Prostate gland (tissue), 2 donors: ENCODE measurements around the gene ADAMTS7. TPM values are rescaled to one million over a fixed set of nuclear protein-coding genes. Genes with fewer than 3 reads are reported as not detected.
"Not testable (repeated sequence)": the region's sequence is repeated elsewhere in the genome, so short reads cannot be mapped to it uniquely, and the experiment has no call there.

Experiments used
- DNase-seq: peaks from one replicate; pipeline ENCODE4 v3.0.0-alpha.2; 2019; ENCODE audit warnings: low spot score
- H3K27ac ChIP-seq, 2 donors: fragments of 200-600 bp; sonication (generic); 2 replicates each; pipeline ENCODE4 v1.5.1; 2017 to 2019
- H3K27me3 ChIP-seq: fragments of 200-600 bp; sonication (generic); replicated peaks from 2 replicates; pipeline ENCODE4 v1.5.1; 2019; ENCODE audit not compliant: insufficient read depth
- H3K36me3 ChIP-seq, 2 donors: fragments of 200-600 bp; sonication (generic); 1 replicate in 1 of 2; 2 replicates in 1 of 2; pipeline versions ENCODE4 v1.5.1 to v1.8.1; 2017 to 2019
- H3K4me1 ChIP-seq: fragments of 200-600 bp; sonication (generic); replicated peaks from 2 replicates; pipeline ENCODE4 v1.5.1; 2019
- H3K4me3 ChIP-seq, 2 donors: fragments of 200-600 bp; sonication (generic); 2 replicates each; pipeline ENCODE4 v1.5.1; 2017 to 2019
- H3K9me3 ChIP-seq: fragments of 200-600 bp; sonication (generic); 2 replicates; pipeline ENCODE4 v1.5.1; 2017
- POLR2A ChIP-seq: fragments of 450-650 bp; IDR thresholded peaks from one replicate; pipeline ENCODE4 v1.6.1; 2016; ENCODE audit warnings: antibody characterized with exemption, mild to moderate bottlenecking
- POLR2AphosphoS5 ChIP-seq: sonication (generic); formaldehyde crosslinking; IDR thresholded peaks from one replicate; pipeline ENCODE4 v1.6.1; 2017; ENCODE audit warnings: antibody characterized with exemption
- WGBS: methylation state at CpG from one replicate; pipeline ENCODE4 v1.1.5; 2018; 5-methylcytosine and 5-hydroxymethylcytosine counted together
- intact Hi-C: fragments of 100-400 bp; cut with DNase I; formaldehyde crosslinking; loops from one replicate; pipeline ENCODE4 v1.14.2; 2022
- total RNA-seq, 2 donors: library from RNA; depleted of rRNA; stranded (reverse); fragments of >200 nt; gene quantifications; one replicate each; pipeline ENCODE4 v1.1.0, GENCODE V29; 2016
- TF ChIP-seq, protein P1 (sequence below), 4 experiments: fragments of 200-600 bp in 2 of 4; fragments of 450-650 bp in 2 of 4; sonication (generic) in 2 of 4; IDR thresholded peaks; 1 replicate in 3 of 4; 2 replicates in 1 of 4; pipeline ENCODE4 v1.5.1; 2016 to 2019; ENCODE audit warnings: antibody characterized with exemption in 4 of 4, mild to moderate bottlenecking in 2 of 4, moderate library complexity in 2 of 4

ADAMTS7 gene
- total RNA-seq, 2 donors from 2014 or later = 1.6 to 7.8 TPM

- no peak overlapping the region for H3K27ac ChIP-seq
- no peaks in the 10 kb centered on the region for H3K27me3 ChIP-seq
- no peaks in the 10 kb centered on the region for H3K36me3 ChIP-seq
- 94% methylated on average over 21 of the region's 21 CpGs for WGBS
- no peaks in the 10 kb centered on the region for H3K9me3 ChIP-seq
- no peak for DNase-seq
- H3K4me3 ChIP-seq = no peak overlapping the region
- TF ChIP-seq, protein P1, sequence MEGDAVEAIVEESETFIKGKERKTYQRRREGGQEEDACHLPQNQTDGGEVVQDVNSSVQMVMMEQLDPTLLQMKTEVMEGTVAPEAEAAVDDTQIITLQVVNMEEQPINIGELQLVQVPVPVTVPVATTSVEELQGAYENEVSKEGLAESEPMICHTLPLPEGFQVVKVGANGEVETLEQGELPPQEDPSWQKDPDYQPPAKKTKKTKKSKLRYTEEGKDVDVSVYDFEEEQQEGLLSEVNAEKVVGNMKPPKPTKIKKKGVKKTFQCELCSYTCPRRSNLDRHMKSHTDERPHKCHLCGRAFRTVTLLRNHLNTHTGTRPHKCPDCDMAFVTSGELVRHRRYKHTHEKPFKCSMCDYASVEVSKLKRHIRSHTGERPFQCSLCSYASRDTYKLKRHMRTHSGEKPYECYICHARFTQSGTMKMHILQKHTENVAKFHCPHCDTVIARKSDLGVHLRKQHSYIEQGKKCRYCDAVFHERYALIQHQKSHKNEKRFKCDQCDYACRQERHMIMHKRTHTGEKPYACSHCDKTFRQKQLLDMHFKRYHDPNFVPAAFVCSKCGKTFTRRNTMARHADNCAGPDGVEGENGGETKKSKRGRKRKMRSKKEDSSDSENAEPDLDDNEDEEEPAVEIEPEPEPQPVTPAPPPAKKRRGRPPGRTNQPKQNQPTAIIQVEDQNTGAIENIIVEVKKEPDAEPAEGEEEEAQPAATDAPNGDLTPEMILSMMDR (IDR thresholded peaks at IDR 0.05) = no peak
- TF ChIP-seq POLR2A (no peak), POLR2AphosphoS5 (no peak)
- intact Hi-C loops = no loop called here
- no peaks in the 10 kb centered on the region for H3K4me1 ChIP-seq
Observed at GRCh38 chr15:78800806-78801205, 10.5 kb downstream of the ADAMTS7 start.

DNA sequence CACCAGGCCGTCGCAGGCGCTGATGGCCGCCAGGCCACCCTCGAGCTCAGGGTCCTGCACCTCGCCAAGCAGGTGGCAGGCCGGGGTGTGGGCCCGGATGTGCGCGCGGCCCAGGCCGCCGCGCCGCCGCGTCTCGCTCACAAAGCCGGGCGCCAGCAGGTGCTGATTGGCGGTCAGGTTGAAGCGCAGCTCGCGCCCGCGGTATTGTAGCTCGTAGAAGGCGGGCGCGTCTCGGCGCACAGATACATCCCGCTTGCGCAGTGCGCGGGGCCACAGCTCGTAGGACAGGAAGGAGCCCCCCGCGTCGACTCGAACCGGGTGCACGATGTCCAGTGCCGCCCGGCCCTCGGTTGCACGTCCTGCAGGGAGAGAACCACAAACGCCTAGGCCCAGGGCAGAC lies 11.1 kb downstream of the ADAMTS7 start:
- H3K36me3 ChIP-seq = no peaks in the 10 kb centered on the region
- H3K9me3 ChIP-seq = no peaks in the 10 kb centered on the region
- H3K4me1 ChIP-seq = no peaks in the 10 kb centered on the region
- whole genome bisulfite sequencing = 95% methylated on average over 45 of the region's 48 CpGs
- no peaks in the 10 kb centered on the region for H3K27me3 ChIP-seq
- TF ChIP-seq, protein P1 (IDR thresholded peaks at IDR 0.05) = no peak
- TF ChIP-seq POLR2A (no peak), POLR2AphosphoS5 (no peak)
- H3K27ac ChIP-seq = no peak overlapping the region
- no peak overlapping the region for H3K4me3 ChIP-seq
- DNase-seq = no peak
- intact Hi-C loops = no loop called here

GRCh38 chr15:78799102-78799501 lies 12.2 kb downstream of the ADAMTS7 start:
- WGBS = 56% methylated on average over 1 of the region's 7 CpGs
- H3K4me1 ChIP-seq, H3K27ac ChIP-seq, H3K9me3 ChIP-seq, DNase-seq, H3K27me3 ChIP-seq, H3K4me3 ChIP-seq, H3K36me3 ChIP-seq, intact Hi-C loops: not testable (repeated sequence)

DNA sequence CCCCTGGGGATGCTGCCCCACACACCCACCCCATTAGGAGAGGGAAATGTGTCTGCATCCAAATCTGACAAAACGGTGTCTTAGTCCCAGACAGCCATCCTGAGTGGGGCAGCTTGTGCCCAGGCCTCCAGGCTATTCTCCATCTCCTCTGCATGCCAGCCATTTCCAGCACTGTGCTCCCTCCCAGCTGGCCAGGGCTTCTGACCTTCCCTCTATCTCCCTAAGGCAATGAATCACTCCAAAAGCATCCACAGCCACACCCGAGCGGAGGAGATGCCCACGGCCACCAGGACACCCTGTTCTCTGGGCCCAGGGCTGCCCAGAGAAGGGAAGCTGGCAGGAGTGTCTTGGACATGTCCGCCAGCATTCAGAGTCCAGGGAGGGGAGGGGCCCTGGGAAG lies 12.9 kb downstream of the ADAMTS7 start:
- intact Hi-C loops, H3K4me3 ChIP-seq, H3K27me3 ChIP-seq, H3K27ac ChIP-seq, H3K36me3 ChIP-seq, DNase-seq, H3K4me1 ChIP-seq, H3K9me3 ChIP-seq: not testable (repeated sequence)
- WGBS = 76% methylated on average over 5 of the region's 5 CpGs

- TF ChIP-seq POLR2A (no peak), POLR2AphosphoS5 (no peak)
- TF ChIP-seq, protein P1 (IDR thresholded peaks at IDR 0.05) = no peak
- H3K27me3 ChIP-seq = no peaks in the 10 kb centered on the region
- no peak overlapping the region for H3K4me3 ChIP-seq
- H3K9me3 ChIP-seq = no peaks in the 10 kb centered on the region
- no peaks in the 10 kb centered on the region for H3K36me3 ChIP-seq
- 90% methylated on average over 13 of the region's 13 CpGs for WGBS
- no peak overlapping the region for H3K27ac ChIP-seq
- no peak for DNase-seq
- intact Hi-C loops = no loop called here
- no peaks in the 10 kb centered on the region for H3K4me1 ChIP-seq
Observed at GRCh38 chr15:78797951-78798350, 13.3 kb downstream of the ADAMTS7 start.

DNA sequence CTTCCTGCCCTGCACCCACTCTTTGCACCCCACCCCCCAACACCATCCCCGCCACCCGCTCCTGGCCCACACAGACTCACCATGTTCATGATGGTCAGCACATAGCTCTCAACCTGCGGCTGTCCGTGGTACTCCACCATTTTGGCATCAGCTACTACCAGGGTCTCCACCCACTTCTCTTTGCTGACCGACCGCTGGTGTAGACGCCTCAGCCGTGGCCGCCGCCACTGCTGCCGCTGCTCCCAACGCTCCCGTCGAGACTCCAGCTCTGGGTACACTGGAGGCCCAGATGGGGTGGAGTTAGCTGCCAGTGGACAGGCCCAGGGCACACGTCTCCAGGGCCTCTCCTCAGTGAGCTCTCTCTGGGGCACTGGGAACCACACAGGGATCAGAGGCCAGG lies 14.8 kb downstream of the ADAMTS7 start:
- intact Hi-C loops = no loop called here
- Histone ChIP-seq H3K36me3 (no peaks in the 10 kb centered on the region), H3K4me1 (no peaks in the 10 kb centered on the region), H3K9me3 (no peaks in the 10 kb centered on the region), H3K4me3 (no peak overlapping the region), H3K27me3 (no peaks in the 10 kb centered on the region), H3K27ac (no peak overlapping the region)
- WGBS = 94% methylated on average over 15 of the region's 15 CpGs
- TF ChIP-seq POLR2A = no peak
- no peak for TF ChIP-seq POLR2AphosphoS5
- TF ChIP-seq, protein P1 (IDR thresholded peaks at IDR 0.05) = no peak
- no peak for DNase-seq
